GM19328 (cell line): ENCODE measurements around the gene ESPN.
"Not testable (repeated sequence)": the region's sequence is repeated elsewhere in the genome, so short reads cannot be mapped to it uniquely, and the experiment has no call there.

Experiments used
- ATAC-seq: cut with Tn5 transposase; IDR thresholded peaks from one replicate; pipeline ENCODE4 v1.9.1; 2021; ENCODE audit warnings: mild to moderate bottlenecking, moderate library complexity; ENCODE audit not compliant: unreplicated experiment

Gene ESPN

DNA sequence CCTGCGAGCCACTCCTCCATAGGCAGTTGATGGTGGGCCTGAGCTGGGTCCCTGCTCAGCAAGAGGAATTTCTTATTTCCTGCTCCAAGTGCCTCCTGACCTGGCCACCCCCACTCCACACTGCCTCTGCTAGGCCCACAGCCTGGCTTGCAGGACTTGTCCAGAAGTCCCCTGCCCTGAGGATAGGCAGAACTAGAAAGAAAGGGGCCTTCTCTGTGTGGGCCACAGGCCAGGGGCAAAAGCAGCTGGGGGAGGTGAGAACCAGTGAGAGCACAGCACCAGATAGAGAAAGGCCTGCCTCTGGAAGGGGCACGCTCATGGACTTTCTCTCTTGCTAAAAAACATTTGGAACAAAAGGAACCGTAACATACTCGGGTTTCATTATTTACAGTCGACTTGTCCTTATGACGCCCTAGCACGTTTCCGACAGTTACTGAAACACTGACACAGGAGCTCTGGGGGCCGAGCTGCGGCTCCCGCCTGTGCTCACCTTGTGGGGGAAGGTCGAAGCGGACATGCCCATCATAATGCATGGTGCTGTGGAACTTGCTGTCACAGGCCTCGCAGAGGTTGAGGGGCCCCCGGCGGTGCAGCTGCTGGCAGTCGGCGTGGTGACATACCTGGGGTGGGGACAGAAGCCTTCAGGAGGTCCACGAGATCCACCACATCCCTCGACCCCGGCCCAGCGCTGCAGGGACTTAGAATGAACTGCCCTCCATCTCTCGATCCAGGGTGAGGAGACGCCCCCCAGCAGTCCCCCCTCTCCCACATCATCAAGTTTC, 52.7 kb downstream of the ESPN start:
- ATAC-seq, result no peak

DNA sequence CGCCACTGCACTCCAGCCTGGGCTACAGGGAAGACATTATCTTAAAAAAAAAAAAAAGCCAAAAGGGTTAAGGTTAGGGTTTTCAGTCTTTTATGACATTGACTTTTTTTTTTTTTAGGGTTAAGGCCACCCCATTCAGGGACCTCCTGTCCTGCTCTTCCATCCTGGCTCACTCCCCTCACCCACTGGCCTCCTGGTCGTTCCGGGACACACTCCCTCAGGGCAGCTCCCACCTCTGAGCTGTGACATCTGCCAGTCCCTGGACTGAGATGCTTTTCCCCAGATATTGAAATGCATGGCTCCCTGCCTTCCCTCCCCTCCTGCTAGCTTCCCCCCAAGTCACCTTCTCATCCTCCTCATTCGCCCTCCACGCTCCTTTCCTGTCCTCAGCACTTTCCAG, 57.2 kb downstream of the ESPN start:
- no peak for ATAC-seq

DNA sequence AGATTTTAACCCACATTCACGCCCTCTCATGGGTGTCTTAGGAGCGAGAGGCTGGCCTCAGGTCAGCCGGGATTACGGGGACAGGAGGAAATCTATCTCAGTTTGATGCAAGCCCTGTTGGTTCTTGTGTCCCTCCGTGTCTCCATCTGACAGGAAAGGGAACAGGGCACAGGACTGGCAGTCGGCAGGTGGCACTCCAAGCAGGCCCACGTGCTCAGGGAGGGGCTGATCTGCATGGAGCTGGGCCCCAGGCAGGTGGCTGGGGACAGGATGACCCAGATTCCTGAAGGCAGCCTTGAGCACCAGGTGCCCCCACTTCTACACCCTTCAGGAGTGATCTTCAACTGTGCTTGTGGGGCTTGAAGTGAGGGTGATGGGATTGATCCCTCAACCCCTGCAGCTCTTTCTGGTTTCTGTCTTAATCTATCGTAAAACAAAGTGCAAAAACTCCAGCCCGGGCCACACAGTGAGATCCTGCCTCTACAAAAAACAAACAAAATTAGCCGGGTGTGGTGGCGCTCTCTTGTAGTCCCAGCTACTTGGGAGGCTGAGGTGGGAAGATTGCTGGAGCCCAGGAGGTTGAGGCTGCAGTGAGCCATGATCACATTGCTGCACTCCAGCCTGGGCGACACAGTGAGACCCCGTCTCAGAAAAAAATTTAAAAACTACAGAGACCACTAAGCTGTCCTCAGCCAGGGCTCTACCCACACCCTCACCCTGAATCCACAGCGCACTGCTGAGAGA, 58.6 kb downstream of the ESPN start:
- no peak for ATAC-seq

DNA sequence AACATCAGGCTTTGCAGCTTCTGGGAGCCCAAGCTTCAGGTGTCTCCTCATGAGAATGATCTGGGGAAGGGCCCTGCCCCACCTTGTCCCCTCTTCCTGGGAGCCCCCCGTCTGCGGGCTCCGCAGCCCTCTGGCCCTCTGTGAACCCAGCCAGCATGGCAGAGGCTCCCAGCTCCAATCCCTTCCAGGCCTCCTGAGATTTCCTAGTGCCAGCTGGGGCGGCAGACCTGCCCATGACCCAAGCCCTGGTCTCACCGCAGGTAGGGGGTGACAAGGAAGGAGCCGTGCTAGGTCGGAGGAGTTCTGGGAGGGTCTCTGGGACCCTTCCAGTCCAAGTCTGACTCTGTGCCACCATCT, 59.2 kb downstream of the ESPN start:
- ATAC-seq, result no peak

DNA sequence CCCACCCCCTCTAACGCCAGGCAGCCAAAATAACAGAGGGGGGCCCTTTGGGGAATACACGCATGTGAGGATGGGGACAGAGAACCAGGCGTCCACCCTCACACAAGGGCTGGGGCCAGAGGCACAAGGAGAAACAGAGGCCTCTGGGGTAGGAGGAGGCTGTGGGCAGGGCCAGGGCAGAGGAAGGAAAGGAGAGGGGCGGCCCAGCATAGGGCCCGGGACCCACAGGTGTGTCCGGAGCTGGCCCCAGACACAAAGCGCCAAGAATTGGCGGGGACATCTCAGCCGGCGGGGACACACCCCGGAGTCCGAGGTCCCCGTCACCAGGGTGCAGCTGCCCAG, 60.2 kb downstream of the ESPN start:
- no peak for ATAC-seq

DNA sequence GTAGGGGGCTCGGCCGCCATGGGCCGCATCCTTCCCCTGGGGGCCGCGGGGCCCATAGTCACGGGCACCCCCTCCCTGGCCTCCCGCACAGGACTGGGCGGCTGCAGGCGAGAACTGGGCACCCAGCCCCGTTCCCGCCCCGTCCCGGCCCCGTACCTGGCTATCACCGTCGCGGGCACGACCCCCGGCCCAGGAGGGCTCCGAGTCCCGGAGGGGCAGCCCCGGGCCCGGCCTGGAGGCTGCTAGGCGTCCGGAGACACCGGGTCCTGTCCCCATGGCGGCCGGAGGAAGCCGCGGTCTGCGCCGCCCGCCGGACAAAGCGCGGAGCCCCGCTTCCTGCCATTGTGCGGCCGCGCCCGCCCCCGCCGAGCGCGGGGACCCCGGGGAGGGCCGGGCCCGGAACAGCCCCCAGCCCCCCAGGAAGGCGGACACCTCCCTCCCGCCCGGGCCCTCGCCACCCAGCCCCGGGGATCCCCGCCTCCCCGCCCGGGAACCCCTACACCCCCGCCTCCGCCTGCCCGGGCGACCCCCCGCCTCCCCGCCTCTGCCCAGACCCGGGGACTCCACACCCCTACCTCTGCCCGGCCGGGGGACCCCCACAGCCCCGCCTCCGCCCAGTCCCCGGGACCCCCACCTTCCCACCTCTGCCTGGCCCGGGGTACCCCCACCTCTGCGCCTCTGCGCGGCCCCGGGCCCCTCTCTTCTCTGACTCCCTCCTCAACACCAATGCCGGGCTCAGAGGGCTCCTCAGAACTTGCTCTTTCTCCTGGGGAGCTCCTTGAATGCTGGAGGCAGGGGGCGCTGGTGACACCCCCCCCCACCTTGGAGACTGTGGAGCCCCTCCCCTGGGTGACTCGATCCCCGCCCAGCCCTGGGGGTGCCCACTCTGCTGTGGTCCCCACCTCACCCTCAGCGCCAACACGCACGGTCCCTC, 60.9 kb downstream of the ESPN start:
- no peak for ATAC-seq

DNA sequence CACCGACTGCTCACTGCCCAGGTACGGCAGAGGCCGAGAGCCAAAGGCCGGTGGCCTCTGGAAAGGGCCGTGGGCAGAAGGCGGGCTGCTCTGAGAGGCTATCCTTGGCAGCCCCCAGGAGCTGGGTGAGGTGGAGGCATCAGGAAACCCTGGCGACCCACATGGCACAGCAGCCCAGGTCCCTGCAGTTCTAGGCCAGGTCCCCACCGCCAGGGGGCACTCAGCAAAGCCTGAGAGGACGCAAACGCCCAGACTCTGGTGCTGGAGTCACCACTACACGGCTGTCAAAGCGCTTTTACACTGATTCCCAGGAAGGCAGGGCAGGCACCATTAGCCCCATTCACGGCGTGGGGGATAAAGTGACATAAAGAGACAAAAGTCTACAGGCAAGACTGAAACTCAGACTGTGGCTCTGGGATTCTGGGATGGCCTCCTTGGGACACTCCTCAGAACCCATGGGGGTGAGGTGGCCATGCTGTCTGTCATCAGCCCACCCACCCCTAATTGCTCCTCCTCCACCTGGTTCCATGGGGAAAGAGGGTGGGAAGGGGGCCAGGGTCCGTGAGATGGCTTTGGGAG, 61.9 kb downstream of the ESPN start:
- ATAC-seq, result no peak

DNA sequence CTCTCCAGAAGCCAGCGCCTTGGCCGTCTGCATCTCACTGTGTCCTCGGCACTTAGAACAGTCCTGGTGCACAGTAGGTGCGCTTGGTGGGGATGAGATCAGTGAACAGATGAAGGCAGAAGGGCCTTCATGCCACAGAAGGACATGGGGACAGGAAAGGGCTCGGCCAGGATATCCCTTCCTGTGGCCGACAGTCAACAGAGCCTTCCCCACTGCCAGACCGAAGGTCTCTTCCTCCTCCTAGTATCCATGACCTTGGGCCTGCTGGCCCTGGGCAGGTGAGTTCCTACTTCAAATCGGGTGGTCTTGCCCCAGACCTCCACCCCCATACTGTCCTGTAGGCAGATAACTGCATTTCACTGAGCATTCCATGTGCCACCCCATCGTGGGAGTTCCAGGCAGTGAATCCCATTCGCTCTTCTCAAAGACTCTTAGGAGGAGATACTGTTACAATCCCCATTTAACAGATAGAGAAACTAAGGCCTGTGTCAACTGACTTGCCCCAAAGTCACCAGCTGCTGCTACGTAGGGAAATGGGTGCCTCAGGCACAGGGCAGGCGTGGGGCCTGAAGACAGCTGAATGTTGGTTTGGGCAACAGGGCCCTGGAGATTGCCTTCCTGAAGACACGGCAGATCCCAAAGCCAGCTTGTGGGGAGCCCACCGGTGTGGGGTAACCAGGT, 63.4 kb downstream of the ESPN start:
- no peak for ATAC-seq

DNA sequence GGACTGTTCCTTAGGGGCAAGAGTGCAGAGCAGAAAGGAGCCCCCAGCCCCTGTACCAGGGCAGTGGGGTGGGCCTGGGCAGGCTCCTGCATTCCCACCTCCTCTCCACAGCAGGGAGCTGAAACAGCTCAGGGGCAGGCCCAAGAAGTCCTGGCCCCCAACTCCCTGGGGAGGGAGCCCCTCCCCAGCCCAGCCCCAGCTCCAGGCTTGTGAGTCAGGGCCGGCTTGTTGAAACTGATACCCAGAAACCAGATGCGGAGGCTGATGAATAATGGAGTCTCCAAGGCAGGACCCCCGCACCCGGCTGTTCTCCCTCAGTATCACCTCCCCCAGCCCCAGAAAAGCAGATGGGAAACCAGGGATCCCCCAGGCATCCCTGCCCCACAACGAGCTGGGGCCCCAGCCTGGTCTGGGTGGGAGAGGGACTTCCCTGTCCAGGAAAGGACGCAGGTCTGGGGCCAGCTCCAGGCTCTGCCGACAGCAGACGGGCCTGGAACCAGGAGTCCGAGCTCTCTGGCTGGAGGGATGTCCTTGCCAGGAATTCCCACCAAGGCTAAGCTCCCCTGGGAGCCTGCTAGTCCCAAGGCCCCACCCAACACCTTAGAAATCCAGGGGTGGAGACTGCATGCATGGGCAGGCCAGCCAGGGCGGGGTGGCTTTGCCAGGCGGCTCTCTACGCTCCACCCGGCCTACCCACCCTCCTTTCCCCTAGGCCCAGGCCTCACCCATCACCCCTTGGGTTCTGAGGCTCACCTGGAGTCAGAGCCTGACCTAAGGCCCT, 64.2 kb downstream of the ESPN start:
- ATAC-seq, result no peak

DNA sequence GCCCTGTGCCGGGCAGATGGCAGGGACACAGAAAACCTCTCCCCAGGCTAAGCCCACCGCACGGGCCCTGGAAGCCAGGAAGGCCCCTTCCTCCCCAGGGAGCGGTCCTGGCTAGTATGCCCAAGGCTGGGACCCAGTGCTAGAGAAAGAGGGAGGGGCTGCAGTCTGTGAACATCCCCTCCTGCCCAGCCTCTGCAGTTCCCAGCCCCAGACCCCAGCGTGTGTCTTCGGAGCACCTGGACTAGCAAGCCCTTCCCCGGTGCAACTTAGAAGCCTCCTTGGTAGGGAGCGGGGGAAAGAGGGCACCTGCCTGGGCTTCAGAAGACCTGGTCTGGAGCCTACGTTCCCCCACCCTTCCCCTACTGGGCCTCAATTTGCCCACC, 64.8 kb downstream of the ESPN start:
- ATAC-seq, result no peak

DNA sequence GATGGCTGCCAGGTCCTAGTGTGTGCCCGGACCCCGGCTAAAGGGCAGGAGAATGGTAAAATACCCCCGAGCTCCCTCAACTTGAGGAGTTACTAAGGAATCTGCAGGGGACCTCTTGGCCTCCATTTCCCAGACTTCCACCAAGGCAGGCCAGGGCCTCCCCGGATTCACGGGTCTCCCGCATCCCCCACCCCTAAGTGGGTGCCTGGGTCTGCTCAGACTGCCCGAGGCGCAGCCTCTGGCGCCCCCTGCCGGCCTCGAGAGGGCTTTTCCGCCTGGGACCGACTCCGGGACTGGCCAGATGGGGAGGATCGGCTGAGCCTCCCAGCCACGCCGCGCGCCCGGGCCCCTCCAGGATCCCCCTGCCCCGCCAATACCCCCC, 65.2 kb downstream of the ESPN start:
- no peak for ATAC-seq

DNA sequence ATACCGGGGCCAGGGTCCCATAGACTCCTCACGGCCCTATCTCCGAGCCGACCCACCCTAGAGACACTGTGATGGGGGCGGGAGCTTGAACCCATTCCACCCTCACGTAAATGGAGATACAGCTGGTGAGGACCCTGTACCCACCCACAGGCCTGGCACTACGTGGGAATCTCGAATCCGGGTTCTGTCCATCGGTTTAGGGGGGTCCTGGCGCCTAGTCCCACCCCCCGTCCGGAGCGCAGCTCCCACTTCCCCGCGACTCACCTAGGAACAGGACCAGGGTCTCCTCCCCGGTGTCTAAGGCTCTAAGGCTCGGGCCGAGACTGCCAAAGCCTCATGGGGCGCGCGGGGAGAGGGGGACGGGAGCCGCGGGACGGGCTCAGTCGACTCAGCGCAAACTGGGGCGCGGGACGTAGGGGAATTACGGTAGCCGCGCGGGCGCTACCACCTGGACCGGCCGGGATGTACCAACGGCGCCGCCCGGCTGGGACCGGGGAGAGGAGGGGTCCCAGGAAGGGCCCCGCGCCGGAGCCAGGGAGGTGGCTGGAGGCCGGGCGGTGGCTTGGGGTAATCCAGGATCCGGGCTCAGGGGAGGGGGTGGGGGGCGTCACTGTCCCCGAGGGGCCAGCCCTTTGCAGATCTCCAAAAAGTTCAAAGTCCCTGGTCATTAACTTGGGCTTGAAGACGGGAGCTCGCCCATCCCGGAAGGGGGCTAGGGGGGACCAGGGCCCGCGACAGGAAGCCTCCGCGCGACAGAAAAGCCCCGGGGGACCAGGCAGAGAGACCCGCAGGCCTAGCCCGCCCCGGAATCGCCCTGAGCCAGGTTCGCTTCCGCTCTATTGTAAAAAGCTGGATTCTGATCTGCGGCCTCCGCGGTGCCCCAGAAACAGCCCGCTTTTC, 65.9 kb downstream of the ESPN start:
- ATAC-seq, result no peak

DNA sequence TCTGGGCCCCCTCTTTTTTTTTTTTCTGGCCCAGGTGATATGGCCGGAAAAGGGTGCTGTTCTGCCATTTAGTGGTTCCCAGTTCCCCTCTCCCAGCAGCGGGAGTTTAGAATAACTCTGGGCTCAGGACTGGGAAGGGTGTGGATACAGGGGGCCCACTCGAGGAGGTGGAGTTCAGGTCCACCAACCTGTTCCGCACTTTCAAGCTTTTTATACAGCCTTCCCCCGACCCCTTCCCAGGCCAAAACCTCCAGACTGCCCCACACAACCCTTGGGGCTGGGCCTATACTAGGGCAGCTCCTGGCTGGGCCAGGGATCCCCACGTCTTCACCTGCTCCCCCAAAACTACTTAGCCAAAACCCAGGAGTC, 66.5 kb downstream of the ESPN start:
- no peak for ATAC-seq

DNA sequence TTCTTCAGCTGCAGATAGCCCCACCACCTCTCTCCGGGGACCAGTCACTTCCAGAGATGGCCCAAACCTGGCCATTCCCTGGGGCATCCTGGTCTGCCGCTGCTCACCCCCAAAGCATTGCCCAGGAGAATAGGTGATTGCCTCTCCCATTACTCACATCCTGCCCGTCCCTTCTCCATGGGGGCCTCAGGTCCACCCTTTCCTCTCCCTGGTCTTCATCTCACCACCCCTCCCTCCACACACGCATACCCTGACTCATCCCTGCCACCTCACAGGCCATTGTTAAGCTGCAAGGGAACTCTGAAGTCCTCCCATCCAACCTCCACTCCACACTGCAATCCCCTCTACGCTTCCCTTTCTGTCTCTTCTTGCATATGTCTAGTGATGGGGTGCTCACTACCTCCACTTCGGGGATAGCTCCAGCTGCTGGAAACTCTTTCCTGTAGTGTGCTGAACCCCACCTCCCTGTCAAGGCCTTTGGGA, 66.9 kb downstream of the ESPN start, which contains the start of gene PLEKHG5:
Gene PLEKHG5 (minus strand): TSS at position 188 of the 483 bp plus-strand sequence. CDS start 14,096 bp downstream, outside the sequence.
- ATAC-seq, result no peak

DNA sequence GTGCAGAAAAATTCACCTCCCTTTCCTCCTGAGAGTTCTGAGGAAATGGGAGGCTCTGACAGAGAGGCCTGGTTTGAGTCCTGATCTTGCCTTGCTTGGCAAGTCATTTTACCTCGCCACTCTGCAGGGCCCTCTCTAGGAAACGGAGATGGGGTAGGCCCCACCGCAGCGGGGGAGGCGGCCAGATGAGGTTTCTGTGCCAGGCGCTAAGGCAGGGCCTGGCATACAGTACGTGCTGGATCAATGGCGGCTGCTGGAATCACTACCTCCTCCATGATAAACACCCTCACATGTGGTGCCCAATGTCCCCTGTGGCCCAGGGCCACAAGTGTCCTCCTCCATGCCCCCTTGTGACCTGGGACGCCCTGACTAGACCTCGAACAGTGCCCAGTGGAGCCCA, 67.4 kb downstream of the ESPN start:
- ATAC-seq, result no peak

DNA sequence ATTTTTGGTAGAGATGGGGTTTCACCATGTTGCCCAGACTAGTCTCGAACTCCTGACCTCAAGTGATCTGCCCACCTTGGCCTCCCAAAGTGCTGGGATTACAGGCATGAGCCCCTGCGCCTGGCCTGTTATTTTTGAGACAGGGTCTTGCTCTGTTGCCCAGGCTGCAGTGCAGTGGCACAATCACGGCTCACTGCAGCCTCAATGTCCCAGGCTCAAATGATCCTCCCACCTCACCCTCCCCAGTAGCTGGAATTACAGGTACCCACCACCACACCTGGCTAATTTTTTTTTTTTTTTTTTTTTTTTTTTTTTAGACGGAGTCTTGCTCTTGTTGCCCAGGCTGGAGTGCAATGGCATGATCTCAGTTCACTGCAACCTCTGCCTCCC, 69.3 kb downstream of the ESPN start:
- ATAC-seq, result not testable (repeated sequence)

DNA sequence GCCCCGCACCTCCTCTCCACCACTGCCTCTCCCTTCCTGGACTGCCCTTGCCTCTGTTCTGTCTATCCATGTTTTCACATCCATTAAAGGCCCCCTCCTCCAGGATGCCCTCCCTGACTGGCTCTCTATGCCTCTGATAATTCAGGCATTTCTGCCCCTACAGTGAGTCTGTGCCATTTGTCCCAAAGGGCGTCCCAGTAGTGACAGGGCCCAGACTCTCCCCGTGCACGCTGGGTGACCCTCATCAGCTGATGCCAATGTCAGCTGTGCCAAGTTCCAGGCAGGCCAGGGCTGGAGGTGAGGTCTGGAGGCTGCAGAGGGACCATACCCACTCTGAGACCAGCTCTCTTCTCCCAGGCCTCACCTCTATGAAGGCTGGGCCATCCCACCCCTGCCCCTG, 70.1 kb downstream of the ESPN start:
- no peak for ATAC-seq

DNA sequence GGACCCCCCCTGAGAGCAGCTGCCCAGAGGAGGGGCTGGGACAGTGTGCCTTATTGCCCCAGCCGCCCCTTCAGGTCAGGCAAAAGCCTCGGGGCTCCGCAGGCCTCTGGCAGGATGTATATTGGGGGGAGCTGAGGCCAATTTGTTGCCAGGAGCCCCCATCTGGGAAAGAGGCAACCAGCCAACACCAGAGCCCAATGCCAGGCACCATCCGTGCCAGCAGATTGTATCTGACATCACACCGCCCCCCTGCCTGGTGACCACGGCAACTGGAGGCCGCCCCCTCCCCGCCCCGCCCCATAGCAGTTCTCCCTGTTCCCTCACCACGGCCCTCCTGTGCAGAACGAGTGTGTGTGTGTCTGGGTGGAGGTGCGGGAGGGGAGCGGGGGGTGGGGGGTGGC, 70.5 kb downstream of the ESPN start:
- ATAC-seq, result no peak
